ENCODE results near the gene INSR. TPM values are rescaled to one million over a fixed set of nuclear protein-coding genes. Genes with fewer than 3 reads are reported as not detected.
"Not testable (repeated sequence)": the region's sequence is repeated elsewhere in the genome, so short reads cannot be mapped to it uniquely, and the experiment has no call there.

INSR gene
- polyA plus RNA-seq, 1 of the 3 experiments (the other 2 are of a cell fraction) = 3.6 TPM

- not testable (repeated sequence) for H3K9me3 ChIP-seq; DNase-seq; H3K9ac ChIP-seq; H3K9me2 ChIP-seq; H3K4me3 ChIP-seq (ENCODE audit: low read depth in 2 of 2, low read length in 1 of 2); H3K4me2 ChIP-seq; H4K20me1 ChIP-seq (ENCODE audit: insufficient read depth); H3K36me3 ChIP-seq (replicated peaks in 1 of 2; ENCODE audit: control insufficient read depth in 1 of 2, insufficient read depth in 2 of 2, low read length in 1 of 2); H3K4me1 ChIP-seq (ENCODE audit: control insufficient read depth in 1 of 2, insufficient read depth in 2 of 2, low read depth in 1 of 2, low read length in 1 of 2); H3F3A ChIP-seq (replicated peaks; ENCODE audit: insufficient read depth); H3K27ac ChIP-seq (ENCODE audit: low read depth in 2 of 2, low read length in 1 of 2); H3K27me3 ChIP-seq (ENCODE audit: insufficient read depth); H3K79me2 ChIP-seq (ENCODE audit: insufficient read depth); H2AFZ ChIP-seq (ENCODE audit: low read depth)
- ChIA-PET CTCF (interaction anchor here (1.1 to 1.7 kb wide), 2 partner anchors 13 to 44 kb away, joined by 3 to 5 read pairs; no protein-coding TSS in a partner anchor), POLR2A (interaction anchor here (0.5 kb wide), 1 partner anchor 29 kb away, joined by 3 read pairs; no protein-coding TSS in a partner anchor)
- 92% methylated on average over 5 of the region's 5 CpGs for WGBS (ENCODE audit: low lambda C conversion rate)
Observed at GRCh38 chr19:7146086-7146485, 148.1 kb downstream of the INSR start.

DNA sequence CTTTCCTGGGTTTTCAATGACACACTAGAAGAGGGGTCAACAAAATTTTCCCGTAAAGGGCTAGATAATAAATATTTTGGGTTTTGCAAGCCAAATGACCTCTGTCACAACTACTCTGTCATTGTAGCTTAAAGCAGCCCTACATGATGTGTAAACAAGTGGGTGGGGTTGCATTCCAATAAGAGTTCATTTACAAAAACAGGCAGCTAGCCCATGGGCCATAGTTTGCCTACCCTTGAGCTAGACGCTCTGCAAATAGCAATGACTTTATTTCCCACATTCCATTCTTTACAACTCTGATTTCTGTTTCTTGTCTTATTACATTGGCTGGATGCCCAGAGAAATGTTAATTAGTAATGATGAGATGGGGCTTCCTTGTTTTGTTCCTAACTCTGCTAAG, 148.7 kb downstream of the INSR start:
- TF ChIP-seq SMC3 (IDR thresholded peaks at IDR 0.05; ENCODE audit: low read depth, low read length) (no peak), TCF12 (IDR thresholded peaks at IDR 0.05) (no peak), CHD2 (IDR thresholded peaks at IDR 0.05; ENCODE audit: low read length, partially characterized antibody) (no peak), USF1 (IDR thresholded peaks at IDR 0.05; ENCODE audit: borderline replicate concordance, low read depth) (no peak), FOSL2 (IDR thresholded peaks at IDR 0.05; ENCODE audit: borderline replicate concordance, low read depth) (no peak), FOXJ3 (CRISPR knock-in tag; IDR thresholded peaks at IDR 0.05) (no peak), FOXM1 (IDR thresholded peaks at IDR 0.05; ENCODE audit: low read depth) (no peak), RXRA (IDR thresholded peaks at IDR 0.05; ENCODE audit: borderline replicate concordance, low read depth) (no peak), EP300 (IDR thresholded peaks at IDR 0.05; ENCODE audit: borderline replicate concordance in 1 of 2, low read depth in 1 of 2, low read length in 1 of 2) (no peak), MEF2A (IDR thresholded peaks at IDR 0.05; ENCODE audit: borderline replicate concordance, low read depth) (no peak), NRF1 (IDR thresholded peaks at IDR 0.05; ENCODE audit: low read depth, low read length) (no peak), ZBTB33 (IDR thresholded peaks at IDR 0.05; ENCODE audit: borderline replicate concordance, low read depth) (no peak), REST (IDR thresholded peaks at IDR 0.05; ENCODE audit: low read depth, low read length) (no peak), TEAD4 (IDR thresholded peaks at IDR 0.05; ENCODE audit: borderline replicate concordance, insufficient read depth) (no peak)
- TF ChIP-seq, protein P1, sequence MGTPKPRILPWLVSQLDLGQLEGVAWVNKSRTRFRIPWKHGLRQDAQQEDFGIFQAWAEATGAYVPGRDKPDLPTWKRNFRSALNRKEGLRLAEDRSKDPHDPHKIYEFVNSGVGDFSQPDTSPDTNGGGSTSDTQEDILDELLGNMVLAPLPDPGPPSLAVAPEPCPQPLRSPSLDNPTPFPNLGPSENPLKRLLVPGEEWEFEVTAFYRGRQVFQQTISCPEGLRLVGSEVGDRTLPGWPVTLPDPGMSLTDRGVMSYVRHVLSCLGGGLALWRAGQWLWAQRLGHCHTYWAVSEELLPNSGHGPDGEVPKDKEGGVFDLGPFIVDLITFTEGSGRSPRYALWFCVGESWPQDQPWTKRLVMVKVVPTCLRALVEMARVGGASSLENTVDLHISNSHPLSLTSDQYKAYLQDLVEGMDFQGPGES (IDR thresholded peaks at IDR 0.05; ENCODE audit: low read depth, low read length) = no peak
- TF ChIP-seq, protein P2, sequence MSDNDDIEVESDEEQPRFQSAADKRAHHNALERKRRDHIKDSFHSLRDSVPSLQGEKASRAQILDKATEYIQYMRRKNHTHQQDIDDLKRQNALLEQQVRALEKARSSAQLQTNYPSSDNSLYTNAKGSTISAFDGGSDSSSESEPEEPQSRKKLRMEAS (IDR thresholded peaks at IDR 0.05; ENCODE audit: low read depth) = no peak
- Histone ChIP-seq H4K20me1 (ENCODE audit: insufficient read depth) (no peaks in the 10 kb centered on the region), H3K36me3 (replicated peaks in 1 of 2; ENCODE audit: control insufficient read depth in 1 of 2, insufficient read depth in 2 of 2, low read length in 1 of 2) (peaks cover 6% of the 10 kb centered on the region in 2 experiments), H3K9ac (no peak overlapping the region), H3K27ac (ENCODE audit: low read depth in 2 of 2, low read length in 1 of 2) (no peak overlapping the region), H3F3A (replicated peaks; ENCODE audit: insufficient read depth) (no peaks in the 10 kb centered on the region), H3K27me3 (ENCODE audit: insufficient read depth) (no peaks in the 10 kb centered on the region), H3K4me1 (ENCODE audit: control insufficient read depth in 1 of 2, insufficient read depth in 2 of 2, low read depth in 1 of 2, low read length in 1 of 2) (no peaks in the 10 kb centered on the region), H3K4me2 (no peak overlapping the region), H3K4me3 (ENCODE audit: low read depth in 2 of 2, low read length in 1 of 2) (no peak overlapping the region), H3K9me2 (no peaks in the 10 kb centered on the region), H3K79me2 (ENCODE audit: insufficient read depth) (no peaks in the 10 kb centered on the region), H2AFZ (ENCODE audit: low read depth) (no peak overlapping the region), H3K9me3 (no peaks in the 10 kb centered on the region)
- POLR2A ChIA-PET = interaction anchor here (0.5 kb wide), 1 partner anchor 29 kb away, joined by 3 read pairs; no protein-coding TSS in a partner anchor
- CTCF ChIA-PET = interaction anchor here (1.7 kb wide), 1 partner anchor 43 kb away, joined by 5 read pairs; no protein-coding TSS in a partner anchor
- DNase-seq = no peak
- WGBS (ENCODE audit: low lambda C conversion rate) = 83% methylated on average over 2 of the region's 2 CpGs
